SU-DHL-6 (cell line): Measurements from ENCODE around the gene HSF2BP.

Source experiments
- CTCF ChIP-seq: fragments of 200-600 bp; sonication (generic); IDR thresholded peaks from one replicate; pipeline ENCODE4 v1.5.1; 2017; ENCODE audit warnings: antibody characterized with exemption, mild to moderate bottlenecking, low read length, moderate library complexity; ENCODE audit not compliant: insufficient read depth, poor library complexity, severe bottlenecking
- EZH2phosphoT487 ChIP-seq: fragments of 200-600 bp; sonication (generic), shearing (Covaris generic); conservative IDR thresholded peaks from 2 replicates; pipeline ENCODE4 v1.6.1; 2018; ENCODE audit warnings: mild to moderate bottlenecking, antibody characterized with exemption, low read length, moderate library complexity, mixed read lengths

DNA sequence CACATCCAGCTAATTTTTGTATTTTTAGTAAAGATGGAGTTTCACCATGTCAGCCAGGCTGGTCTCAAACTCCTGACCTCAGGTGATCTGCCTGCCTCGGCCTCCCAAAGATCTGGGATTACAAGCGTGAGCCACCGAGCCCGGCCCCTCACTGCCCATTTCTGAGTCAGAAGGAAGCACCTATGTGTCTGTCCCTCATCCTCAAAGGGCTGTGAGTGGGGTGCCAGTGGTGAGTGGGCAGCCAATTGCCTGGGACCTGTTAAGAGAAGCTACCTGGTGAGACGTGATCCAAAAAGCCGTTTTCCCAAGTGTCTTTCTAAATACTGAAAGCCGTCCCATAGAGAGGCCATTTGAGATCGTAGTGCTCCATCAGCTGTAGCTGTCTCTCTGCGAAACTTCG lies 32.5 kb upstream of the HSF2BP start:
- no peak for TF ChIP-seq CTCF
- no peak for TF ChIP-seq EZH2phosphoT487
